AG04449 (cell line): Measurements from ENCODE around the gene NID1.

Source experiments
- CTCF ChIA-PET: fragments of 350-600 bp; formaldehyde crosslinking; extraction: SDS; loops from one replicate; lab custom pipeline; 2021; ENCODE audit warnings: antibody characterized with exemption; lab: Yijun Ruan, JAX
- POLR2A ChIA-PET: fragments of 400-600, 350-600 bp; formaldehyde crosslinking; extraction: SDS; loops from one replicate; lab custom pipeline; 2020; ENCODE audit warnings: antibody characterized with exemption, inconsistent platforms; lab: Yijun Ruan, JAX
- DNase-seq: peaks from one replicate; pipeline ENCODE4 v3.0.0-alpha.2; 2010; ENCODE audit warnings: low read depth, low spot score
- H3K4me3 ChIP-seq: 2 replicates; pipeline ENCODE4 v1.5.1; 2011; ENCODE audit warnings: low read depth, mild to moderate bottlenecking, control low read depth, low read length
- CTCF ChIP-seq: IDR thresholded peaks from one replicate; pipeline ENCODE4 v1.5.1; 2011; ENCODE audit warnings: mild to moderate bottlenecking, moderate library complexity, low read length, control low read depth, inconsistent platforms; ENCODE audit not compliant: insufficient read depth; ENCODE audit errors: missing control alignments

Gene NID1

GRCh38 chr1:236000781-236001180 is 64.1 kb downstream of the NID1 start:
- DNase-seq = no peak
- TF ChIP-seq CTCF = no peak
- ChIA-PET CTCF (no interaction called here), POLR2A (interaction anchor here (0.7 kb wide), 1 partner anchor 23 kb away, joined by 3 read pairs; no protein-coding TSS in a partner anchor)
- H3K4me3 ChIP-seq = no peak overlapping the region

GRCh38 chr1:235999259-235999925 is 65.5 kb downstream of the NID1 start:
- ChIA-PET POLR2A (interaction anchor here (0.8 to 1.1 kb wide), 5 partner anchors 15 to 81 kb away, joined by 3 read pairs; no protein-coding TSS in a partner anchor), CTCF (interaction anchor here (1.3 kb wide), 1 partner anchor 28 kb away, joined by 3 read pairs; no protein-coding TSS in a partner anchor)
- TF ChIP-seq CTCF = no peak
- DNase-seq = peak; percentile 97
- H3K4me3 ChIP-seq = no peak overlapping the region

- ChIA-PET CTCF (interaction anchor here (1.3 kb wide), 1 partner anchor 28 kb away, joined by 3 read pairs; no protein-coding TSS in a partner anchor), POLR2A (interaction anchor here (0.9 to 1.1 kb wide), 3 partner anchors 15 to 27 kb away, joined by 3 read pairs; no protein-coding TSS in a partner anchor)
- no peak for DNase-seq
- TF ChIP-seq CTCF = no peak
- no peak overlapping the region for H3K4me3 ChIP-seq
Observed at GRCh38 chr1:235998812-235999211, 66.1 kb downstream of the NID1 start.

GRCh38 chr1:235997931-235998330 is 67.0 kb downstream of the NID1 start:
- ChIA-PET CTCF (no interaction called here), POLR2A (no interaction called here)
- no peak overlapping the region for H3K4me3 ChIP-seq
- no peak for DNase-seq
- TF ChIP-seq CTCF = no peak

- H3K4me3 ChIP-seq = no peak overlapping the region
- DNase-seq = no peak
- ChIA-PET CTCF (no interaction called here), POLR2A (no interaction called here)
- no peak for TF ChIP-seq CTCF
Observed at GRCh38 chr1:235997049-235997448, 67.8 kb downstream of the NID1 start.

GRCh38 chr1:235996048-235996785 is 68.7 kb downstream of the NID1 start:
- POLR2A ChIA-PET = no interaction called here
- DNase-seq = no peak
- CTCF ChIA-PET = no interaction called here

More at GRCh38 chr1:235996048-235996785, 68.7 kb downstream of the NID1 start:
- no peak for TF ChIP-seq CTCF
- H3K4me3 ChIP-seq = no peak overlapping the region
